ENCODE data around the gene STAT5A.
"Not testable (repeated sequence)": the region's sequence is repeated elsewhere in the genome, so short reads cannot be mapped to it uniquely, and the experiment has no call there.

Gene STAT5A

GRCh38 chr17:42338427-42338985 lies 50.2 kb downstream of the STAT5A start:
- no peak for DNase-seq

GRCh38 chr17:42339221-42339620 lies 50.9 kb downstream of the STAT5A start:
- no peak for DNase-seq

DNA sequence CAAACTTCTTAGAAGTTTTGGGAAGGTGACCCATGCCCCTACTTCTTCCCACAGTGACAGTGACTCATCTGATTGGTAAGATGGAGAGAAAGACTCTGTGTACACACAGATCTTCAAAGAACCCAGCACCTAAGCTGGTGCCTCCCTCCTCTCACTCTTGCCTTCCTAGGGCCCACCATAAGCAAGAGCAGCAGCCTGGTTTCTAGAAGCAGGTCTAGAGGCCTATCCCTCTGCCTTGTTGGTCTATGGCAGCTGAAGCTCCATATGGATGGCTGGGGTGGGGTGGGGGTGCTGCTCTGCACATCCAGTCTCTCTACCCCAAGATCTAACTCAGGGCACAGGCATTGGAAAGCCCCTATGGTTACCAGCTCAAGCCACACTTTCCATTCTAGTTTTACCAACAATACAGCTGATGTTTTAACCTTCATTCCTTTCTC lies 52.4 kb downstream of the STAT5A start:
- DNase-seq, result no peak

GRCh38 chr17:42341568-42341967 lies 53.3 kb downstream of the STAT5A start:
- no peak for DNase-seq

DNA sequence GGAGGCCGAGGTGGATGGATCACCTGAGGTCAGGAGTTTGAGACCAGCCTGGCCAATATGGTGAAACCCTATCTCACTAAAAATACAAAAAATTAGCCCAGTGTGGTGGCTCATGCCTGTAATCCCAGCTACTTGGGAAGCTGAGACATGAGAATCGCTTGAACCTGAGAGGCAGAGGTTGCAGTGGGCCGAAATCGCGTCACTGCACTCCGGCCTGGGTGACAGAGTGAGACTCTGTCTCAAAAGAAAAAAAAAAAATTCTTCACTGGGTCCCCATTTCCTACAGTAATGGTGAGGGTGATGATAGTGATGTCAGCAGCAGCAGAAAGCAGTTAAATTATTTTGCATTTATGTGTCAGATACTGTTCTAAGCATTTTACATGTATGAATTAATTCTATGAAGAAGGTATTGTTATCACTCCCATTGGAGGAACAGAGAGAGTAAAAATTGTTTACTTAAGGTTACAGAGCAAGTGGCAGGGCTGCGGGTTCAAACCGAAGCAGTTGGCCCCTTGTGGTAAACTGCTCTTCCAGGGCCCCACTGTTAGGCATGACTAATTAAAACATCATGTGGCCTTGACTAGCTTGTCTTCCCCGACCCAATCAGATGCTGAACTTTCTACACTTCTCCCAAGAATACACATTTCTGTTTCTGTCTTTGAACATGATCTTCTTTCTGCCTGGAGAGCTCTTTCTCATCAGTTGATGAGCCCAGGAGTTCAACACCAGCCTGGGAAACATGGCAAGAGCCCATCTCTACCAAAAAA lies 54.1 kb downstream of the STAT5A start:
- no peak for DNase-seq

DNA sequence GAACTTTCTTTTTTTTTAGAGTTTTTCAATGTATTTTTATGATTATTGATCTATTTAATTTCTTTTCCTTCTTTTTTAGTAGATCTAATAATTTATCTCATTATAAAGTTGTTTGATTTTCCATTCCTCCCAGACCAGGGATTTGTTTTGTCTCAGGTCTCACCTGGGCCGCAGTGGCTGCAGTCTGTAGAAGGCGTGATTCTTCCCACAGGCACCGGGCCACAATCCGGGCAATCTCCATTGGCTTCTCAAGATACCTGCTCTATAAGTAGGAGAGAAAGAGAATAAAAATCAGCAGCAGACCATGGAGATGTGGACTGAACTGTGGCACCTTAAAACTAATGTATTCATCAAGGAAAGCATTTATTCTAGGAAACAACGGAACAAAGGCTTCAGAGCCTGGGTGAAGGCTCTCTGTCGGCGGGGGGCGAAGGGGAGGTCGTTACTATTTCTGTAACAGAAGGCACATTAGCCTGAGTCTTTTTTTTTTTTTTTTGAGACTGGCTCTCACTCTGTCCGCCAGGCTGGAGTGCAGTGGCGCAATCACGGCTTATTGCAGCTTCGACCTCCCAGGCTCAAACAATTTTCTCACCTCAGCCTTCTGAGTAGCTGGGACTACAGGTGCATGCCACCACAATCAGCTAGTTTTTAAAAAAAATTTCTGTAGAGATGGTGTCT lies 57.2 kb downstream of the STAT5A start:
- DNase-seq, result no peak

GRCh38 chr17:42346481-42346880 lies 58.2 kb downstream of the STAT5A start:
- no peak for DNase-seq

- no peak for DNase-seq
Measured at GRCh38 chr17:42347198-42347597, 58.9 kb downstream of the STAT5A start.

- DNase-seq, result no peak
Measured at GRCh38 chr17:42347606-42348005, 59.3 kb downstream of the STAT5A start.

DNA sequence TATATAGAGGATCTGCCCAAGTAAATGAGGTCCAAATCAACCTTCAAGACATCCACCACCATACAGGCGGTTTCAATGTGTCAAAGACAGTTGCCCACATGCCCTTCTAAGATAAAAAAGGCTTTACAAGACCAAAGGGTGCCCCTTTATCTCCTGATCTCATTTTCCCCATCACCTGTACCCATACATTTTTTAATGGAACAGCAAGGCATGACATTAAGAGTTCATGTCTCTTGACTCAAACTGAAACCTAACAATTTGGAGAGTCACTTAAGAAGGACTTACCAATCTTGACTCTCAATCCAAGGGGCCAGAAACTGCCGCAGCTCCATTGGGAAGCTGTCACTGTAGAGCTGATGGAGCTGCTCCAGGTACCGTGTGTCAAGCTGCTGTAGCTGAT lies 59.8 kb downstream of the STAT5A start:
- no peak for DNase-seq

DNA sequence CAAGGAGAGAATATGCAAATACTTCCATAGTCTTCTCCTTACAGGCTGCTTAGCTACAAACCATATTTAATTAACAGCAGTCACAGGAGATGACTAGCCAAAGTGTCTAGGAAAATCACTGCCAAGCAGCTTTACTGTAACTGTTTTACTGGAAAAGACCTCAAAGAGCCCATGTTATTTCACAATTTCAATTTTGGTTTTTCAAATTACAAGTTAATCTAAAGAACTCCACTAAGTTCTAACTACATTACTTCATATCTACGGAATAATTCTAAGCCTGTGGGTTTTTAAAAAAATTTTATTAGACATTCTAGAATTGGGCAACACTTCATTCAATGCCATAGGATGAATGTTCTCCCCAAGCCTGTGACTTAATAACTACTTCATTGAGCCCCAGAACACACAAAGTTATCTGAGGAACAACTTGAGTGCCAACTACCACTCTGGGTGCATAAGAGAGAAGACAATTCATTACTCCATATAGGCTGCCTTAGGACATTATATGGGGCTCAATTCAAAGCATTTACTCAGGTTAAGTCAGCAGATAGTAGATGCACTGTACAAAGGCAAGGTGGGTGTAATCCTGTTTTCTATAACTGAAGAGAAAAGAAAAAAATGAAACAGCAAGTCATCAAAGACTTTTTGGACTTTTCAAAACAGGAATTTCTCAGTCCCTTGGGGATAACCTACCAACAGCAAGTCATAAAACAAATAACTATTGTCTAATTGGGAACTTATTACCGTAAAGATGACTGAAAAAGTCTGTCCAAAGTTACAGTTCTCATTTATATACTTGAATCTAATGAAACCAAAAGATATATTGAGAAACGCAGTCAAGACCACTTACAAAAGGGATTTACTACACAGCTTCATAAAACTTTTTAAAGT lies 66.9 kb downstream of the STAT5A start:
- no peak for DNase-seq

- DNase-seq, result no peak
Measured at GRCh38 chr17:42358434-42358833, 70.1 kb downstream of the STAT5A start.

GRCh38 chr17:42359133-42359532 lies 70.8 kb downstream of the STAT5A start:
- DNase-seq, result no peak

DNA sequence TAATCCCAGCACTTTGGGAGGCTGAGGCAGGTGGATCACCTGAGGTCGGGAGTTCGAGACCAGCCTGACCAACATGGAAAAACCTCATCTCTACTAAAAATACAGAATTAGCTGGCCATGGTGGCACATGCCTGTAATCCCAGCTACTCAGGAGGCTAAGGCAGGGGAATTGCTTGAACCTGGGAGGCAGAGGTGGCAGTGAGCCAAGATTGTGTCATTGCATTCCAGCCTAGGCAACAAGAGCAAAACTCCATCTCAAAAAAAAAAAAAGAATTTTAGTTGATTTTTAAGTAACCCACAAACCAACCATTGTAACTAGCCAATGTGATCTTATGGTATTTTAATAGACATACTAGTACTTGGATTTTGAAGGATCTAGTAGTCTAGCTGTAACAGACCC lies 72.1 kb downstream of the STAT5A start:
- not testable (repeated sequence) for DNase-seq
